ENCODE measurements around the gene PTH1R. TPM values are rescaled to one million over a fixed set of nuclear protein-coding genes. Genes with fewer than 3 reads are reported as not detected.

The PTH1R gene
- total RNA-seq, 1 experiment from 2014 or later: 0.32 TPM

DNA sequence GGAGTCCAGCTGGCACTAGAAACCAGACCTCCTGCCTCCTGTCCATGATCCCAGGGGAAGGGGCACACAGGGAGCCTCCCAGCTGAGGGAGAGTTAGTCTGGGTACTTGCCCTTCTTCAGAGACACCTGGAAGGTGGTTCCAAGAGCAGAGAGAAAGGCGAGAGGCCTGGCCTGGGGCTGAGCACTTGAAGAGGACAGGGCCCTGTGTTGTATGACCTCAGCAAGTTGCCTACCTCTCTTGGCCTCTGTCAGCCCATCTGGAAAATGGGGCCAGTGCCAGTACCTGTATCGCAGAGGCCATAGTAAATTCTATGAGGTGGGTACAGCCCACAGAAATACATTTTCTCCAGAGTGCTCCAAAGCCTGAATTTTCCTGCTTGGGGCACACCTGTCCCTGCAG lies 19.5 kb downstream of the PTH1R start:
- Histone ChIP-seq H3K9me2 (ENCODE audit: insufficient read depth) (no peaks in the 10 kb centered on the region), H3K4me1 (ENCODE audit: control insufficient read depth in 1 of 2, insufficient read depth in 2 of 2, low read length in 2 of 2) (peaks cover 0 to 12% of the 10 kb centered on the region in 2 experiments; a peak in 2 of 4 replicates), H3K4me2 (ENCODE audit: low read length) (no peak overlapping the region), H3K9ac (ENCODE audit: low read length) (no peak overlapping the region), H3K27ac (ENCODE audit: low read depth, low read length) (no peak overlapping the region), H3K4me3 (replicated peaks in 1 of 2; ENCODE audit: low read depth in 1 of 2, low read length in 2 of 2) (no peak overlapping the region), H2AFZ (ENCODE audit: low read depth, low read length, poor library complexity, severe bottlenecking) (no peak overlapping the region), H3K79me2 (ENCODE audit: insufficient read depth, low read length) (no peaks in the 10 kb centered on the region), H4K20me1 (ENCODE audit: insufficient read depth) (no peaks in the 10 kb centered on the region), H3K36me3 (ENCODE audit: control insufficient read depth in 1 of 2, insufficient read depth in 2 of 2, low read length in 2 of 2) (no peaks in the 10 kb centered on the region), H3K27me3 (ENCODE audit: insufficient read depth, low read length) (no peaks in the 10 kb centered on the region), H3K9me3 (ENCODE audit: control insufficient read depth in 1 of 2, insufficient read depth in 1 of 2, low read depth in 1 of 2, low read length in 2 of 2) (no peaks in the 10 kb centered on the region)
- POLR2A ChIA-PET: no interaction called here
- no peak for DNase-seq (ENCODE audit: low read depth, low spot score)
- CTCF ChIA-PET: interaction anchor here (1.1 kb wide), 1 partner anchor 13 kb away, joined by 3 read pairs; no protein-coding TSS in a partner anchor
- no peak for ATAC-seq
- intact Hi-C loops (cut with micrococcal nuclease): loop anchor here (5.0 kb wide), 1 partner anchor 410 kb away; no protein-coding TSS in a partner anchor
- TF ChIP-seq CEBPB (IDR thresholded peaks at IDR 0.05; ENCODE audit: low read depth) (no peak), ZFX (IDR thresholded peaks at IDR 0.05) (no peak), FOSL1 (IDR thresholded peaks at IDR 0.05; ENCODE audit: low read depth) (no peak), JUND (IDR thresholded peaks at IDR 0.05) (no peak), SP1 (IDR thresholded peaks at IDR 0.05; ENCODE audit: low read depth) (no peak), ZNF274 (IDR thresholded peaks at IDR 0.05; ENCODE audit: low read depth, low read length) (no peak), CBX3 (IDR thresholded peaks at IDR 0.05; ENCODE audit: low read depth) (no peak), EGR1 (IDR thresholded peaks at IDR 0.05; ENCODE audit: low read depth) (no peak), RAD21 (IDR thresholded peaks at IDR 0.05; ENCODE audit: low read depth) (no peak), POLR2AphosphoS5 (IDR thresholded peaks at IDR 0.05; ENCODE audit: low read depth, low read length) (no peak), EZH2phosphoT487 (IDR thresholded peaks at IDR 0.05; ENCODE audit: borderline replicate concordance) (no peak)
- TF ChIP-seq, protein P1, sequence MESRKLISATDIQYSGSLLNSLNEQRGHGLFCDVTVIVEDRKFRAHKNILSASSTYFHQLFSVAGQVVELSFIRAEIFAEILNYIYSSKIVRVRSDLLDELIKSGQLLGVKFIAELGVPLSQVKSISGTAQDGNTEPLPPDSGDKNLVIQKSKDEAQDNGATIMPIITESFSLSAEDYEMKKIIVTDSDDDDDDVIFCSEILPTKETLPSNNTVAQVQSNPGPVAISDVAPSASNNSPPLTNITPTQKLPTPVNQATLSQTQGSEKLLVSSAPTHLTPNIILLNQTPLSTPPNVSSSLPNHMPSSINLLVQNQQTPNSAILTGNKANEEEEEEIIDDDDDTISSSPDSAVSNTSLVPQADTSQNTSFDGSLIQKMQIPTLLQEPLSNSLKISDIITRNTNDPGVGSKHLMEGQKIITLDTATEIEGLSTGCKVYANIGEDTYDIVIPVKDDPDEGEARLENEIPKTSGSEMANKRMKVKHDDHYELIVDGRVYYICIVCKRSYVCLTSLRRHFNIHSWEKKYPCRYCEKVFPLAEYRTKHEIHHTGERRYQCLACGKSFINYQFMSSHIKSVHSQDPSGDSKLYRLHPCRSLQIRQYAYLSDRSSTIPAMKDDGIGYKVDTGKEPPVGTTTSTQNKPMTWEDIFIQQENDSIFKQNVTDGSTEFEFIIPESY (IDR thresholded peaks at IDR 0.05; ENCODE audit: extremely low read depth, insufficient replicate concordance, low read length): no peak
- TF ChIP-seq, protein P2, sequence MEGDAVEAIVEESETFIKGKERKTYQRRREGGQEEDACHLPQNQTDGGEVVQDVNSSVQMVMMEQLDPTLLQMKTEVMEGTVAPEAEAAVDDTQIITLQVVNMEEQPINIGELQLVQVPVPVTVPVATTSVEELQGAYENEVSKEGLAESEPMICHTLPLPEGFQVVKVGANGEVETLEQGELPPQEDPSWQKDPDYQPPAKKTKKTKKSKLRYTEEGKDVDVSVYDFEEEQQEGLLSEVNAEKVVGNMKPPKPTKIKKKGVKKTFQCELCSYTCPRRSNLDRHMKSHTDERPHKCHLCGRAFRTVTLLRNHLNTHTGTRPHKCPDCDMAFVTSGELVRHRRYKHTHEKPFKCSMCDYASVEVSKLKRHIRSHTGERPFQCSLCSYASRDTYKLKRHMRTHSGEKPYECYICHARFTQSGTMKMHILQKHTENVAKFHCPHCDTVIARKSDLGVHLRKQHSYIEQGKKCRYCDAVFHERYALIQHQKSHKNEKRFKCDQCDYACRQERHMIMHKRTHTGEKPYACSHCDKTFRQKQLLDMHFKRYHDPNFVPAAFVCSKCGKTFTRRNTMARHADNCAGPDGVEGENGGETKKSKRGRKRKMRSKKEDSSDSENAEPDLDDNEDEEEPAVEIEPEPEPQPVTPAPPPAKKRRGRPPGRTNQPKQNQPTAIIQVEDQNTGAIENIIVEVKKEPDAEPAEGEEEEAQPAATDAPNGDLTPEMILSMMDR (IDR thresholded peaks at IDR 0.05 in 2 of 3, conservative IDR thresholded peaks at IDR 0.05 in 1 of 3; ENCODE audit: borderline replicate concordance in 1 of 3, insufficient read depth in 1 of 3, low read depth in 2 of 3, low read length in 2 of 3): no peak
- BruUV-seq (replicated peaks): no TSS peak
- RAD21 ChIA-PET (ENCODE audit: low non-redundant PET in 1 of 2, low total read pairs in 2 of 2, uncharacterized antibody in 2 of 2, unreplicated experiment in 2 of 2): no interaction called here

Data from HCT116 (cell line).